Measurements from ENCODE around the gene MSMP. TPM values are rescaled to one million over a fixed set of nuclear protein-coding genes. Genes with fewer than 3 reads are reported as not detected.
A peak's percentile ranks its signal among the peaks of the same experiment; 100 is the strongest.

Gene MSMP
- total RNA-seq, 1 donor, result not detected

DNA sequence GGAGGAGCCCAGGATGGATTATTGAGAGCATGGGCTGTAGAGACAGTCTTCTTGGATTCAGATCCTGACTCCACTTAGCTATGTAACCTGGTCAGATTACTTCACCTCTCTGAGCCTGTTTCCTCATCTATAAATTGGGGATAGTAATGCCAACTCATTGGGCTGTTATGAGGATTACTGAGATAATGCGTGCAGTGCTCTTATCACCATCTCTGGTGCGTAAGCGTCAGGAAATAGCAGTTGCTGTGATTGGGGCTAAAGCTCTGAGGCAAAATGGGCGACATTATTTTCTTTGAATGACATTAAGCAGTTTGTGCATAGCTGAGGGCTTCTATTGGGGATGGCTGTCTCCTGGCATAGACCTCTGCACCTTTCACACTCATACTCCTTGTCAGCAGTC is 995 bp upstream of the MSMP start:
- TF ChIP-seq, protein P1, sequence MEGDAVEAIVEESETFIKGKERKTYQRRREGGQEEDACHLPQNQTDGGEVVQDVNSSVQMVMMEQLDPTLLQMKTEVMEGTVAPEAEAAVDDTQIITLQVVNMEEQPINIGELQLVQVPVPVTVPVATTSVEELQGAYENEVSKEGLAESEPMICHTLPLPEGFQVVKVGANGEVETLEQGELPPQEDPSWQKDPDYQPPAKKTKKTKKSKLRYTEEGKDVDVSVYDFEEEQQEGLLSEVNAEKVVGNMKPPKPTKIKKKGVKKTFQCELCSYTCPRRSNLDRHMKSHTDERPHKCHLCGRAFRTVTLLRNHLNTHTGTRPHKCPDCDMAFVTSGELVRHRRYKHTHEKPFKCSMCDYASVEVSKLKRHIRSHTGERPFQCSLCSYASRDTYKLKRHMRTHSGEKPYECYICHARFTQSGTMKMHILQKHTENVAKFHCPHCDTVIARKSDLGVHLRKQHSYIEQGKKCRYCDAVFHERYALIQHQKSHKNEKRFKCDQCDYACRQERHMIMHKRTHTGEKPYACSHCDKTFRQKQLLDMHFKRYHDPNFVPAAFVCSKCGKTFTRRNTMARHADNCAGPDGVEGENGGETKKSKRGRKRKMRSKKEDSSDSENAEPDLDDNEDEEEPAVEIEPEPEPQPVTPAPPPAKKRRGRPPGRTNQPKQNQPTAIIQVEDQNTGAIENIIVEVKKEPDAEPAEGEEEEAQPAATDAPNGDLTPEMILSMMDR (IDR thresholded peaks at IDR 0.05; ENCODE audit: insufficient read depth, low read length), result no peak
- H3K4me3 ChIP-seq (ENCODE audit: low read depth, low read length), result no peak overlapping the region
- no peak for DNase-seq (ENCODE audit: low read depth)

DNA sequence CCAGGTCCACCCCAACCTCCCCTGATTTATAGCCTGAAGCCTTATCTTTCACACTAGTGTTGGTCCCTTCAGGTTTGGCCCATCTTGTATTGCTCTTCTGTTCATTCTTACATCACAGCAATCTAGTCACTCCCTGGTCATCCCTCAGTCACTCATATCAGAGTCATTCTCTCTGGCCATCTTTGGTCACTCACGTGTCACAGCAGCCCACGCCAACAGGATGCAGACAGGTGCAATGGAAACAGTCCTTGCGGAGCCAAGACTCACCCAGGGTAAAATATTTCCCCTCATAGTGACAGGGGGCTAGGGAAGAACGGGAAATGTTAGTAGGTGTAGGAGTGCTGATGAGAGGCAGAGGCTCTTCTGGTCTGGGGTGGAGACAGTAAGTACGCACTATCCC is 610 bp downstream of the MSMP start:
- no peak for DNase-seq (ENCODE audit: low read depth)
- no peak overlapping the region for H3K4me3 ChIP-seq (ENCODE audit: low read depth, low read length)
- TF ChIP-seq, protein P1 (IDR thresholded peaks at IDR 0.05; ENCODE audit: insufficient read depth, low read length), result no peak

DNA sequence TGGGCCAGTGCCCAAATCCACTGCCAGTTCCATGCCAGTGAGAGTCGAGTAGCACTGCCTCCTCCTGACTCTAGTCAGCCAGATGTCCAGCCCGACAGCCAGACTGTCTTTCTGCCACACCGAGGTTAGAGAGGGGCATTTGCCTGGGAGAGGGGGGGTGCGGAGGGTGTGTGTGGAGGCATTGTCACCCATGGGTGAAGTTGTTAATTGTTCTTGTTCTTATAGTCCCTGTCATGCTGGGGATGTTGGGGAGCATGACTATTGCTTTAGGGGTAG is 3.9 kb downstream of the MSMP start:
- no peak for DNase-seq (ENCODE audit: low read depth)
- TF ChIP-seq, protein P1 (IDR thresholded peaks at IDR 0.05; ENCODE audit: insufficient read depth, low read length), result no peak
- peak overlapping the region; percentile 87 for H3K4me3 ChIP-seq (ENCODE audit: low read depth, low read length)

DNA sequence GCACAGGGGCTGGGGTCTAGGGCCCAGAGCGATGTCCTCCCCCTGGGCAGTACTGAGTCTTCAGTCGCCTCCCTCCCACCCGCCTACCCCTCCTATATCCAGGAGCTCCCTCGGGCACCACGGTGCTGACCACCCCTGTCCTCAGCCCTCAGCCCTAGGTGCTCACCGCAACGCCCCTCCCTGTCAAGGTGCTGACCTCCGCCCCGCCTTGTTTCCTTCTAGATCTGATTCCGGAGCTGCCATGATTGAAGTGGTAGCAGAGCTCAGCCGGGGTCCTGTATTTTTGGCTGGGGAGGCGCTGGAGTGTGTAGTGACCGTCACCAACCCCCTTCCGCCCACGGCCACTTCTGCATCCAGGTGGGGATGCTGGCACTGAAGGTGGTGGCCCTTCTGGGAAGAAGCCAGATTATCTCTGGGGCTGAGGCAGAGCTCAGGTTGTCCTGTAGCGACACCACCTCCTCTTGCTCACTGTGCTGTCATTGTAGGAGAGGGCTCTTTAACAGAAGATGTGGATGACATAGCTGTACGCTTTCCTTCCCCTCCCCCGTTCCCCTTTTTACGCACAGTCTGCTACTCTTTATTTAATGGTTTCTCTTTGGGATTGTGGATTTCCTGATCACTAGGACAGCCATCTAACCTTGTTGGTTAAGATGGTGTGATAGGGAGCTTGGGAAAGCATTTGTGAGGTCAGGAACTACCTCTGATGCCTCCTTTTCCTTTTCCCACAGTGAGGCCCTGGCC is 4.4 kb downstream of the MSMP start:
- peak overlapping the region; percentile 87 for H3K4me3 ChIP-seq (ENCODE audit: low read depth, low read length)
- TF ChIP-seq, protein P1 (IDR thresholded peaks at IDR 0.05; ENCODE audit: insufficient read depth, low read length), result no peak
- DNase-seq (ENCODE audit: low read depth), result peak; percentile 7

DNA sequence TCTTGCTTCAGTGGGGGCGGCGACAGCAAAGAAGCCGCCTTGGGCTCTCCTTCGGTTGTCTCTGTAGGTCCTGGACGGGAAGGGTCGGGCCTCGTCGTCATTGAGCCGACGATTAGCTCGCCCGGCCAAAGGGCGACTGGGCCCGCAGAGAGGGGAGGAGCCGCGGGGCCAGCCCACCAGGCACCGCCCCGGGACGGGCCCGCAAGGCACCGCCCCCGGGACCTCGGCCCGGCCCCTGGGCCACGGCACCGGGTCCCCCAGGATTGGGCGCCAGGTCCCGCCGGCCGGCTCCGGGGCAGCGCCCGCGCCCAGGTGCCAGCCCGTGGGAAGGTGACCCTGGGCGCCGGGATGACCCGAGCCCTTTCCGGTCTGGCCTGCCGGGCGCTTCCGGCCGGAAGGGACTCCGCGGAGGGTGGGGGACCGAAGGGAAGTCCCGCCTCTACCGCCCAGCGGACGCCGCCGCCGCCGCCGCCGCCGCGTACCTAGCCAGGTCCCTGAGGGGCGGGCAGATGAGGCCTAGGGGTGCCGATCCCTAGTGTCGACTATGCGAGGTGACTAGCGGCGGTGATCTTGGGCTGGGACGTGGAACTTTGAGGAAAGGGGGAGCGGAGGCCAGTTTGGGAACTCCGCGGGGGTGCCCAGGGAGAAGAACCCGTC is 5.1 kb downstream of the MSMP start, which contains the start of the genes GBA2 and RGP1:
Gene GBA2, minus strand, starts transcription at position 371 of the 657 bp plus-strand sequence. CDS start 524 bp downstream, outside the sequence.
Gene RGP1, plus strand, starts transcription at position 430 of the 657 bp plus-strand sequence. CDS start 469 bp downstream, outside the sequence.
- DNase-seq (ENCODE audit: low read depth), result peak; percentile 50
- H3K4me3 ChIP-seq (ENCODE audit: low read depth, low read length), result peak within 1 kb of the TSS; percentile 87
- TF ChIP-seq, protein P1 (IDR thresholded peaks at IDR 0.05; ENCODE audit: insufficient read depth, low read length), result no peak

DNA sequence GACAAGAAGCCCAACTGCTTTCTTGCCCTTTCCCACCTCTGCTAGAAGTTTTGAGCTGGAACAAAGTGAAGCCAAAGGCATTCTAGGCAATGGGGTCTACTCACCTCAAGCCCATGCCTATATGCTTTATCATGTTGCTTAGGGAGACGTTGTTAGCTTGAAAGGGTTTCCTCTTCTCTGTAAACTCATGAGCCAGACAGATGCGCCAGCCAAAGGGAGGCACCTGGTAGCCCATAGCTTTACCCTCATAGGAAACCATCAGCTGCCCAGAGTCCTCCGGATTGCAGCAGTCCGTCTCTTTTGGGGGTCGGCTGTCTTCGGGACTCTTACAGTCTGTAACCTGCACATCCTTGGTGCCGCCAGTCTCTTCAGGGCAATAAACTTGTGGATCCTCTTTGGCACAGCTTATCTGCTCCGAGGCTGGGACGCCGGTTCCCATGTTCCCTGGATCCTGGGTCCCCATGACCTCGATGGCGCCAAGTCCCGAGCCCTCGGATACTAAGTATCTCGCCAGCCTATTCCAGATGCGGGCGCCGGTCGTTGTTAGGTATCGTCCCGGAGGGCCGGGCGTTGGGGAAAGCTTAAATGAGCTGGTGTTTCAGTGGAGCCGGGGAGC is 5.7 kb downstream of the MSMP start:
- peak; percentile 15 for DNase-seq (ENCODE audit: low read depth)
- TF ChIP-seq, protein P1 (IDR thresholded peaks at IDR 0.05; ENCODE audit: insufficient read depth, low read length), result no peak
- H3K4me3 ChIP-seq (ENCODE audit: low read depth, low read length), result peak overlapping the region; percentile 87

Data from fibroblast of the aortic adventitia (primary cell).